GM19397 (cell line): ENCODE results near the gene LSM2.
A peak's percentile ranks its signal among the peaks of the same experiment; 100 is the strongest.
"Not testable (repeated sequence)": the region's sequence is repeated elsewhere in the genome, so short reads cannot be mapped to it uniquely, and the experiment has no call there.

Source experiments
- ATAC-seq: cut with Tn5 transposase; IDR thresholded peaks from one replicate; pipeline ENCODE4 v1.9.1; 2021; ENCODE audit warnings: mild to moderate bottlenecking, moderate library complexity; ENCODE audit not compliant: unreplicated experiment

Gene LSM2

DNA sequence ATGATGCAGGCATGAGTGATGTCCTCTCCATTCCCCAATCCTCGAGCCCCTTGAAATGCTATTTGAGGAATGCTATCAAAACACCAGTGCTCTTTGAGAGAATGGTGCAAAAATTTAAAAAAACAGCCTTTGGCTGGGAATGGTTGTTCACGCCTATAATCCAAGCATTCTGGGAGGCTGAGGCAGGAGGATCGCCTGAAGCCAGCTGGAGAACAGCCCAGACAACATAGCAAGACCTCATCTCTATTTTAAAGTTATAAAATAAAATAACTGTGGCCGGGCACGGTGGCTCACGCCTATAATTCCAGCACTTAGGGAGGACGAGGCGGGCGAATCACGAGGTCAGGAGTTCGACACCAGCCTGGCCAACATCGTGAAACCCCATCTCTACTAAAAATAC lies 7.0 kb downstream of the LSM2 start:
- no peak for ATAC-seq

DNA sequence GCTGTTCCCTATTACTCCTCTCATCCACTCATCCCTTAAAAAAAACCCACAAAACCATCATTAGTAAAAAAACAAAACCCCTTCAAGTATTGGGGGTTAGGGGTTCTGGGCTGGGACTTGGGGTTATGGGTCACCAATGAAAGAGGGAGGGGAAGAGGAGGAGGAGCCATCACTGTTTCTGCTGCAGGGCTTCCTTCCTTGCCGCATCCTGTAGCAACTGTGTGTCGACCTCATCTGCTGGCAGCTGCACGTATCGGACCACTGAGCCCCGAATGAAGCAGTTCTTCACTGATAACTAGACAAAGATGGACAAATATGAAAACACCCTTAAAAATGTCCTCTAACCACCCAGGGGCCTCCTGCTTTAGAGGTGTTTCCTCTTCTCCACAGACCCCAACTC lies 9.2 kb downstream of the LSM2 start:
- ATAC-seq = no peak

DNA sequence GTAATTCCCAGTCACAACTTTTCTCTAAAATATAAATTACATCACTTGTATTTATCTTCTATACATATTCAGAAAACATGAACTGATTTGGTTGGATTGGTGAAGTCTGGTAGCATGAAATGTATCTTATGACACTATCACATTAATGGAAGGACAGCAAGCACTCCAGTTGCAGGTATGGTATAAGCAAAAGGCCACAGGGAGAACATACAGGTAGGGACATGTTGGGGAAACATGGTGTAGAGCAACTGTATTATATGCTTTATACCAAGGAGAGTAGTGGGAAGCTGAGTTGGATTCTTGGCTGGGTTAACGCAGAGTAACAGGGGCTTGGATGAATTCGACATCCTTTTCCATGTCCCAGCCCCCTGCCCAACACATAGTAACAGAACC lies 9.8 kb downstream of the LSM2 start:
- ATAC-seq = no peak

DNA sequence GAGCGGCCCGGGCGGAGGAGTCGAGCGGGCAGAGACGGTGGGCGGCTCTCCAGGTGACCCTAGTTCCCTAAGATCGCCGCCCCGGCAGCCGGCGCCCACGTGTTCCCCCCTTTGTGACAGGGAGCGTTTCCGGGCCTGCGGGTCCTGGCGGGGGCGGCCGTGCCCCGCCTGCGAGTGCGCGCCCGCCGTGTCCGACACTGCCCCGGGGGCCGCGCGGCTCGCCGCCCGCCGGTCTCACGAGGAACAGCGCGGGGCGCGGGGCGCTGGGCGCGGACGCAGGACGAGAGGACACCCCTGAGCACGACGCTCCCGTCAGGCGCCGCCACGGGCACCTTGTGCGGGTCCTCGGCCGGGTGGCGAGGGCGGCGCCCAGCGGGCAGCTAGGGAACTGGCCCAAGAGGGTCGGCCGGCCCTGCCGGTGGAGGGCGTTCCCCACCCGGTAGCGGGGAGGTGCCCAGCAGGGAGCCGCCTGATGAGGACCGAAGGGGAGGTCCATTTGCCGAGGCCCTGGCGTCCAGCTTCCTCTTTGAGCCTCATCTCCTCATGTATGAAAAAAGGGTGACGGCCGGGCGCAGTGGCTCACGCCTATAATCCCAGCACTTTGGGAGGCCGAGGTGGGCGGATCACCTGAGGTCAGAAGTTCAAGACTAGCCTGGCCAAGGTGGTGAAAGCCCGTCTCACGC lies 11.0 kb downstream of the LSM2 start, which contains the start of gene VARS1:
TSS of gene VARS1 (minus strand) at position 137 of the 683 bp plus-strand sequence. CDS start 535 bp downstream, outside the sequence.
- peak; percentile 87 for ATAC-seq

DNA sequence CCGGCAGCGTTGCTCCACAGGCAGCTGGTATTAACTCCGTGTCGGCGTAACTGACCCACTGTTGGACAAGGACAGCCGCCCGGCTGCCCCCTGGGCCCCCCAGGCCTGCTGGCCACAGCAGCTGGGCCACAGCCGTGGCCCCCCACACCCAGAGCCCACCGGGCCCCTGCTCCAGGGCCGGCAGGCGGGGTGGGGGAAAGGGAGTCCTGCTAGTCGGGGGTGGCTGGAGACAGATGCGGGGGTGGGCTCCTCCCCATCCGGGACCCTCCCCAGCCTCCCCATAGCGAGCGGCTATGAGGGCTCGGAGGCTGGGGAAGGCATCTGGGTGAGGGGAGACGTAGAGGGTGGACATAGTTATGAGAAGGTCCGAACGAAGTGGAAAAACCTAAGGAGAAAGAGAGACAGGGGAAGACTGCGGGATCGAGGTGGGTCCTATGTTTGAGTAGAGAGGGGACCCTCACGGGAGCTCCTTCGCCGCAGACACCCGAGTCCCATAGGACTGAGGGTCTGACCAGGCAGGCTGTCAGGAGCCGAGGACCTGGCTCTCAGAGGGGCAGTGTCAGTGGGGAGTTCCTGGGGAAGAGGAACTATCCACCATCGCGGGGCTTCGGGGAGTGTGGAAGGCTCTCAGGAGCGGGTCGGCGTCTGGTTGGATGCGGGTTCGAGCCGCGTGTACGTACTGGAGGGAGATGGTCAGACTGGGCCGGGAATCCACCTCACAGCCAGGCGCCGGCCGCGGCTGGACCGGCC lies 11.7 kb downstream of the LSM2 start:
- ATAC-seq = no peak

DNA sequence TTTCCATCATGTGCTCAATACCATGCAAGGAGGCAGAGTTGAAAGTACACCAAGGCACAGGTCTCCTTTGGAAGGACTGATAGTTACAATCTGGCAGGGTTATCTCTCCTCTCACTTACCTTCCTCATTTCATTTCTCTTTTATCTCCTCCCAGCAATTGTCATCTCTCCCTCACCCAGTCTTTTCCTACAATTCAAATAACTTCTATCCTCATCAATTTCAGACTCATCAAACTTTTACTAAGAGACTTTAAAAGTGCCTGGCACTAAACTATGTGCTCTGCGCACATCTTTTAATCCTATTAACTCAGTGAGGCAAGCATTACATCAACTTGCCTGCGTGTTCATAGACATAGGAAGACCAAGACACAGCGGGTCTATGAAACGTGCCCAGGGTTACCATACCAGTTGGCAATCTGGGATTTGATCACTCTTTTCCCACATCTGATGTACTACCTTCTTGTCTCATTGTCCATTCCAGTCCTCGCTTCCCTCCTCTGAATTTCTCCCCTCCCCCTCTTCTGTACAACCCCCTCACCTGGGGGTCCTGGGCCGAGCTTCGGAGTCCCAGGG lies 12.4 kb downstream of the LSM2 start:
- no peak for ATAC-seq

DNA sequence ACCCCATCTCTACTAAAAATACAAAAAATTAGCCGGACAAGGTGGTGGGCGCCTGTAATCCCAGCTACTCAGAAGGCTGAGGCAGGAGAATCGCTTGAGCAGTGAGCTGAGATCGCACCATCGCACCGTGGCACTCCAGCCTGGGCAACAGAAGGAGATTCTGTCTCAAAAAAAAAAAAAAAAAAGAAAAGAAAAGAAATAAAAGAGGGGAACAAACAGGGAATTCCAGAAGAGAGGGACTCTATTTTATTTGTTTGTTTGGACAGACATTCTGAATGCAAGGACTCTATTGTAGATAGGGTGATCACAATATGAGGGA lies 12.9 kb downstream of the LSM2 start:
- ATAC-seq = not testable (repeated sequence)

DNA sequence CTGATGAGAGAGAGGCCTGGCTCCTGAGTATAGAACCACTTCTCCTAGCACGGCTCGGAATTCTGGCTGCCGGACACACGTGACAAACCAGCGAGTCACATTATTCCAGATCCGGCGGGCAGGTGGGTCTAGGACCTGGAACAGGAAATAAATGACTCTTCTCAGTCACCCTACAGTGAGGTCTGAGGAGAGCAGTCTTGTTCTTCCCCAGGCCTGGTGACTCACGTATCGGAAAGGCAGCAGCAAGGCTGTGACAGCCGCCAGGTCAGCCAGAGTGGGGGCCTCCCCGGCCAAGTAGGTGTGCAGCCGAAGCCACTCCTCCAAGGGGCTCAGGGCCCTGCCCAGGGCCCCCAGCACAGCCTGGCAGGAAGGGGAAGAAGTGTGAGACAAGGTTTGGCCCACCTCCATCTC lies 14.0 kb downstream of the LSM2 start:
- no peak for ATAC-seq

DNA sequence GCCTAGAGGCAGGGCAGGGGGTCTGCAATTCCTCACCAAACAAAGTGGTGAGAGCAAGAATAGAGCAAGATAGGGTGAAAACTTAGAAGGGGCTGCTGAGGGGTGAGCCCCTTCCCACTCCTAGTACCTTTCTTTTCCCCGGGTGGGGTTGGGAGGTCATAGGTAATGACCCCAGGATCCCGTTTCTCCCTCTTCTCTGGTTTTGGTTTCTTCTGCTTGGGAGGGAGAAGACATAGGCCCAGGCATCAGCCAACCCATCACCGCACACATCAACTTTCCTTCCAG lies 14.7 kb downstream of the LSM2 start:
- ATAC-seq = no peak

DNA sequence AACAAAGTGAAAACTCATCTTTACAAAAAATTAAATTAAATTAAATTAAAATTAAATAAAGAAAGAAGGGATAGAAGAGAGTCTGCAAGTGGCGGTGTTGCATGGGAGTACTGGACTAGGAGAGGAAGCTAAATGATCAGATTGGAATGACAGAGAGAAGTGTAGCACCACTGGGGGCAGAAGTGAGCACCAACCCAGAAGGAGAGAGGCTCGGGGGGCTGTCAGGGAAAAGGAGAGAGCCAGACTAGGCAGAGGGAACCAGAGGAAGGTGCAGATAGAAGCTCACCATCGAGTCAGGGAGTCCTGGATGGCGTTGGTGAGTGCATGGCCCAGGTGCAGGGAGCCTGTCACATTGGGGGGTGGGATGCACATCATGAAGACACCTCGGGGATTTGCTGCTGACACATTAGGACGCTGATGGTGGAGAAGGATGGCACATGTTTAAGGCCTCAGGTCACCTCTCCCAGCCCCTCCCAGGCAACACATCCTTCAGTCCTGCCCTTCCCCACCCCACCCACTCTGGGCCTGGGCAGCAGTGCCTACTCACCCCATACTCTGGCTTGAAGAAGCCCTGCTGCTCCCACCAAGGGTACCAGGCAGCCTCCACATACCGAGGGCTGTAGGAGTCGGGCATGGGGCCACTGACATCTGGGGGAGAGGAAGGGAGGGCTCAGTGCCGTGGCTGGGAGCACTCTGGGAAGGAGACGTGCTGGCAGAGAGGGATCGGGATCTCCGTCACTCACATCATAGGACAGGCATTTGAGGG lies 15.3 kb downstream of the LSM2 start:
- ATAC-seq = no peak

DNA sequence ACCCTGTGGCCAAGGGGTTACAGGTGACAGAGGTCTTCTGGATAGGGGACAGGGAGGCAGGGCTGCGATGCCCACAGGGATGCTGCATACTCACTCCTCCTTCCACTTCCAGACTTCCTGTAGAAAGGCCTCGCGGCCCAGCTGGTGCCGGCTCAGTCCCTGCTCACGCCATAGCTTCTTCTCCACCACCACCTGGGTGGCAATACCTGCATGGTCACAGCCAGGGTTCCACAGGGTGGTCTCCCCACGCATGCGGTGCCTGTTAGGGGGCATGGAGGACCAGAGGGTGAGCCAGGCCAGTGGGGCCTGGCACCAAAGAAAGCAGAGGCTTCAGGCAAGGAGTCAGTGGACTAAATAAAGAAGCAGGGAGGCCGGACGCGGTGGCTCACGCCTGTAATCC lies 21.3 kb downstream of the LSM2 start:
- ATAC-seq = no peak

DNA sequence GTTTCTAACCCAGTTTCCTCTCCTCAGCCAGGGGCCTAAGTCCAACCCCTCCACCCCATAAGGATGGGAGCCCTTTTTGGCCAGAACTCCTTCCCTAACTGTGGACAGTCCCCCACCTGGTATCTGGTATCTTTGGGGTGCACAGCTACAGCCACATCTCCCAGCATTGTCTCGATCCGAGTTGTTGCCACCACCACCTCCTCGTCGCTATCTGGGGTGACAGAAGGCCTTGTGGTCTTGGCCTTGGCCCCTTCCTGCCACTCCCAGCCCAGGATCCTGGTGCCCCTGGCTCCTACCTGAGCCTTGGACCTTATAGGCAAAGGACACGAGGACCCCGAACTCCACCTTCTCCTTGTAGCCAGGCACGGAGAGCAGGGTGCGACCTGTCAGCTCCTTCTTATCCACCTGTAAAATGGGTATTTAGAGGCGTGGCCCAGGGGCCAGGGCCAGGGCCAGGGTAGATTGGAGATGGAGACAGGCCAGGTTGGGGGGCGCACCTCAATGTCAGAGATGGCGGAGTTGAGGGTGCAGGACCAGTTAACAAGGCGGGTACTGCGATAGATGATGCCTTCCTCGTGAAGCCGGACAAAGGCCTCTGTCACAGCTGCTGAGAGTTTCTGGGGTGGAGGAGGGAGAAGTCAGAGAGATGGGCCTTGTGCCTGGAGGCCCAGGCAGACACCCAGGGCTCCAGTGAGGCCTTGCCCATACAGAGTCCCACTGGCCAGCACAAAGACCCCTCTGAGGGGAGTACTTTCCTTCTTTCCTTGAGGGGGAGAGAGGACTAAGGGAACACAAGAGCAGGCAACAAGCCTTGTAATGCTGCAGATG lies 22.5 kb downstream of the LSM2 start:
- no peak for ATAC-seq

DNA sequence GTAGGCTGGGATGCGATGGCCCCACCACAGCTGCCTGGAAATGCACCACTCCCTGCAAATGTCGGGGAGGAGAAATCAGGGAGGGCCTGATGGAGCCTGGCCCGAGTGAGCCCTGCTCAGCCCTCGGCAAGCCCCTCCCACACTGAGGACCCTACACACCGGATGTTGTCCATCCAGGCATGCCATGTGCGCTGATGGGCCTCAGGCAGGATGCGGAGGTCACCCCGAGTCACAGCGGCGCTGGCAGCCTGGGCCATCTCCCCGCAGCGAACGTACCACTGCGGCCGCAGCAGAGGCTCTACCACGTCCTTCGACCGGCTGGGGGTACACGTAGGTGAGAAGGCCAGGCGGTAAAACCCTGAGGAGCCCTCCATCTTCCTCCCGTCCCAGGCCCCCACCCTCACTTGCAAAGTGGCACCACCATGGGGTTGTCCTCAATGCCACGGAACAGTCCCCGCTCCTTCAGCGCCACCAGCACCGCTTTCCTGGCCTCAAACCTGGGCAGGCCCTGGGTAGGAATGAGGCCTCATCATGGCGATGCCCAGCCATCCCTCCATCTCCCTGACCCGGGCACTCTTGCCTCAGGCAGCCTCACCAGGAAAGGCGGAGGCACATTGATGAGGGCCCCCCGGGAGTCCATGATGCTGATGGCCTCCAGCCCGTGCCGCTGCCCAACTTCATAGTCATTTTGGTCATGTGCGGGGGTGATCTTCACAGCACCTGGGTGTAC lies 24.5 kb downstream of the LSM2 start:
- ATAC-seq = no peak

DNA sequence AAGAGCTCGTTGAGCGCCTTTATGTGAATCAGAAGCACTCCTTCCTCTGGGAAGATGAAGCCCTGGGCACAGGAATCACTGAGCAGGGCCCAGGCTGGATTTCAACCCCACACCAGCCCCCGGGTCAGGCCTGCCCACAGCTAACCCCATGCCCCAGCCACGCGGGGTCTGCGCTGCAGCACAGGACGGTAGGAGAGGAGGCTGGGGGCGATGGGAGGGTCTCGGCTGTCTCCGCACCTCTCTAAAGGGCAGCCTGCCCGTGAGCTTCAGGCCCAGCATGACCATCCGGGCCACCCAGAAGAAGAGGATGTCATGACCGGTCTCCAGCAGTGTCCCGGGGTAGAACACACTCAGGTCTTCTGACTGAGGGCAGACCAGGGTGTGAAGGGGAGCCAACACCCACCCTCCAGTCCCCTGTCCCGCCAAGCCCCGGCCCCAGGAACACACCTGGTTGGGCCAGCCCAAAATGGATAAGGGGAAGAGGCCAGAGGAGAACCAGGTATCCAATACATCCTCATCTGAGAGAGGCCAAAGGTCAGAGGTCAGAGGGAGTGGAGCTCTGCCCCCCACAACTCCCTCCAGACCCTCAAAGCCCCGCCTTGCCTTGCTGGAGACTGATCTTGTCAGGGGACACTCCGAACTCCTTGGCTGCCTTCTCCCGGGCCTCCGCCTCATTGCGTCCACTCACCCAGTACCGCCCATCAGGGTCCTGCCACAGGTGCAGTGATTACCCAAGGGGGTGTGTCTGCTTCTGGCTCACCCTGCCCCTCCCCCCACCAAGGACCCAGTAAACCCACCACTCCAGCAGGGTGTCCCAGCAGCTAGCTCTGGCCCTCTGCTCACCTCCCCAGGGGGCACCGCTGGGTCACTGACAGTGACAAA lies 25.3 kb downstream of the LSM2 start:
- no peak for ATAC-seq

DNA sequence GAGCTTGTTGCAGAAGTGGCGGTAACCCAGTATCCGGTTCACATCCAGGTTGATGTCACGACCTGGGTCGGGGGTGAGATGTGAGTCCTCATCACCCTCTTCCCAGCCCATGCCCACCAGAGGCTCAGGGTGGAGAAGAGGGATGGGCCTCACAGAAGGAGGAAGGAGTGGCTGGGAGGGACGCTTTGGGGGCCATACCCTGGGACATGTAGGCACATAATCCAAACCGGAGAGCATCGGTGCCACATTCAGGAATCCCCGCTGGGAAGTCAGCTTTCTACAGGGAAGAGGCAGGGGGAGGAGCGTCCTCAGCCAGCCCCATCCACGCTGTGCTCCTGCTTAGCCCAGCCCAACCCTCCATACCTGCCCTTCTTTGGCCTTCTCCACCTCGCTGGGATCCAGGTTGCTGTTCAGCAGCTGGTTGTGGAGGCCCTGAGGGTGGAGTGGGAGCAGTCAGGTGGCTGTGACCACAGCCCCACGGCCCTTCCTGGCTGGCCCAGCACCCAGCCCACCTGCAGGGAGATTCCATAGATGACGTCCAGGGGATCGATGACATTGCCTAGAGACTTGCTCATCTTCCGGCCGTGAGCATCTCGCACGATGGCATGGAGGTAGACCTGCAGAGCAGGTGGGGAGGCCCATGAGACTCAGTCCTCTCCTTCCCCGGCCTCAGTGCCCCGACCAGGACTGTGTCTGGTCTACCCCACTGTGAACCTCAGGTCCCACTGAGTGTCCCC lies 26.1 kb downstream of the LSM2 start:
- ATAC-seq = no peak

DNA sequence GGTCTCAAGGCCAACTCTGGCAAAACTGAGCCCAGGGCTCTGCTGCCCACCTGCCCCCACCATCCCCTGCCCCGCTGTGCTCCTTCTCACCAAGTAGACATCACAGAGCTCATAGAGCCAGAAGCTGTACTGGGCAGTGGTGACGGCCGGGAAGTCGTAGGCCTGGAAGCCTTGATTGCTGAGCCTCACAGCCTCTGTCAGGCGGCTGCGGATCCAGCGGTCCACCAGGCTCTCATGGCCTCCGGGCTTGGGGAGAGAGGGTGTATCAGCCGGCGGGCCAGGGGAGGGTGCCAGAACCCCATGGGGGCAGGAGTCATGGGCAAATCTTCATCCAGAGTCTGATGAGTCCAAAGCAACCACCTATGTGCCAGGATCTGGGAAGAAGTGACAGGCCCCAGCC lies 26.9 kb downstream of the LSM2 start:
- no peak for ATAC-seq

DNA sequence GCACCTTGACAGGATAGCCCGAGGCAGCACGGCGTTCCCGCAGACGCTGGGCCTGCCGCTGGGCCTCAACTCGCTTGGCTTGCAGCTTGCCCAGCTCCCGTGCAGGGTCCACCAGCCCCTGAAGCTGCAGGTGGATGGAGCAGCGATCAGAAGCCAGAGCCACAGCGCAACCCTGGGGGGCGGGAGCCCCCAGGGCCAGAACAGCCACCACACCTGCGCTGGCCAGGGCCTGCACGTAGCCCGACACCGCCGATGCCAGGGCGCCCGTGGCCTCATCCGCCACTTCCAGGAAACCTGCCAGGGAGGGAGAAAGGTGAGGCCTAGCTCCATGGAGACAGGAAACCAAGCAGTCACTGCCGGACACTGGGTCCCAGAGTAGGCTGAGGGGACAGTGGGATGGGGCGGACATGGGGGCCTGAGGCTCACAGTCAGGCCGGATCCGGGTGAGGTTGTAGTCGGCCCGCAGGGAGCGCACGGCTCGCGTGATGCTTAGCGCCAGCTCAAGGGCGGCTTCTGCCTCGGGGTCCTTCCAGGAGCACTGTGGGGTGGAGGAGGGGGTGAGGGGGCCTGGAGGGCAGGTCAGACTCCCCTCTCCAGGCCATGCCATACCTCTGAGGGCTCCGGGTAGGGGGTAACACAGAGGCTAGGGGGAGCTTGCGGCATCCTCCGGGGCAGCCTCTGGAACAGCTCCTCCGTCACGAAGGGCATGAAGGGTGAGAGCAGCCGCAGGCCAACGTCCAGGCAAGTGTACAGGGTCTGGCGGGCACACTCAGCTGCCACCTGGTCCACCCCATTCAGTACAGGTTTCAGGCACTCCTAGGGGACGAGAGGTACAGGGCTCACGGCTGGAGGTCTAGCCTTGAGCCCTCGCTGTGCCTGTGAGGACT lies 27.5 kb downstream of the LSM2 start:
- ATAC-seq = no peak

DNA sequence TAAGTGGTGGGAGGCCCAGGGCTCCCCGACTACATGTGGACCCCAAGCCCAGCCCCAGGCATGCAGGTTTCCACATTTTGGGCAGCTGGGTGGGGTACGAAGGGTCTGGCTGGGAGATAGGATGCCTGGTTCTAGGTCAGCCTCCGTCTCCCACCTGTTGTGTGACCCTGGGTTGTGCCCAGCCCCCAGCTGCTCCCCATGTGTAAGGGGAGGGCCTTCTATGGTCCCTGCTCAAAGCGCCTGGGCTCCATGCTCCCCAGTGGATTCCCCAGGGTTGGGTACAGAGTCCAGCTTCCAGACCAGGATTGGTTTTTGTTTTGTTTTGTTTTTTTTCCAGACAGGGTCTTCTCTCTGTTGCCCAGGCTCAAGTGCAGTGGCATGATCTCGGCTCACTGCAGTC lies 28.6 kb downstream of the LSM2 start:
- no peak for ATAC-seq
